SK-N-MC (cell line): ENCODE measurements around the gene ZDHHC22.

Experiments
- EZH2 ChIP-seq: fragments of 200-600 bp; sonication (generic); IDR thresholded peaks from one replicate; pipeline ENCODE4 v1.6.1; 2017; ENCODE audit warnings: antibody characterized with exemption
- POLR2AphosphoS5 ChIP-seq: IDR thresholded peaks from 2 replicates; pipeline ENCODE4 v1.6.1; 2012; ENCODE audit warnings: mild to moderate bottlenecking, low read depth, low read length, borderline replicate concordance

DNA sequence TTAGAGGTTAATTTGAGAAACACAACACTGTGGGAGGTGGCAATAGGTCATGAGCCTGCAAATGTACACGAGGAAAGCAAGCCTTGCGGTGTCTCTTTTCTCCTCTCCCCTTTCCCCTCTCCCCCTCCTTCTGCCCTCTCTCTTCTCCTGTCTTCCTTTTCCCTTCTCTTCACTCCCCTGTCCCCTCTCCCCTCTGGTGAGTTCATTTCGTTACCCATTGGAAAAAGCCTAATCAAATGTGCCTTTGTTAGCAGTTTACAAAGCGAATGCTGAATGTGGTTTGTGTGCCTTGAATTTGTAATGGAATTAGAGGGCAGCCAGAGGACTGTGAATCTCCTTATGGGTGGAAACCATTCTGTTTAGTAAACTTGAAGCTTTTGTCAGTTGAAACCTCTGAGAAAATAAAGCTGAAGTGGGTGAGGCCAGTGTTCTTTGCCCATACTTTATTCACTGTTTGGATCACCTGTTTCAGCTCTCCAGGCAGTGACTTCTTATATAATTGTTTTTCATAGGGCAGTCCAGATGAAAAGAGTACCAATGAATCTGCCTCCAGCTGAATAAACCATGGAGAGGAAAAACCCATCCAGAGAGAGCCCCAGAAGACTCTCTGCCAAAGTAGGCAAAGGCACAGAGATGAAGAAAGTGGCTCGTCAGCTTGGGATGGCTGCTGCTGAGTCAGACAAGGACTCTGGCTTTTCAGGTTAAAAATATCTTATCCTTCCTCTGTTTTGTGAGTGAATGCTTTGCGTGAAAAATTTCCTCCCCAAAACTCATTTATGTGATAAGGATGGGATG lies 36.2 kb downstream of the ZDHHC22 start:
- TF ChIP-seq EZH2 (no peak), POLR2AphosphoS5 (no peak)
